HEK293 (cell line): Measurements from ENCODE around the gene BRI3BP.
A peak's percentile ranks its signal among the peaks of the same experiment; 100 is the strongest.

Experiments
- CTCF ChIA-PET: fragments of 350-600 bp; formaldehyde crosslinking; extraction: SDS; loops from one replicate; lab custom pipeline; 2021; ENCODE audit warnings: antibody characterized with exemption; lab: Yijun Ruan, JAX
- POLR2A ChIA-PET: fragments of 300-600 bp; formaldehyde crosslinking; extraction: SDS; loops from one replicate; lab custom pipeline; 2020; ENCODE audit warnings: antibody characterized with exemption, inconsistent platforms; lab: Yijun Ruan, JAX
- H3K27ac ChIP-seq: fragments of 200-500 bp; sonication (Bioruptor generic); 2 replicates; pipeline ENCODE4 v1.5.1; 2014; ENCODE audit warnings: low read depth, low read length, control low read depth, inconsistent platforms; ENCODE audit errors: extremely low read depth
- H3K36me3 ChIP-seq, 2 experiments: fragments of 200-500 bp in 1 of 2; sonication (Bioruptor generic) in 1 of 2; 1 replicate in 1 of 2; 2 replicates in 1 of 2; pipeline ENCODE4 v1.5.1; 2014 to 2017; ENCODE audit warnings: inconsistent platforms in 2 of 2, low read length in 2 of 2; ENCODE audit not compliant: control insufficient read depth in 2 of 2, insufficient read depth in 1 of 2
- H3K4me1 ChIP-seq: fragments of 200-500 bp; sonication (Bioruptor generic); 2 replicates; pipeline ENCODE4 v1.5.1; 2014; ENCODE audit warnings: mild to moderate bottlenecking, low read length, inconsistent platforms; ENCODE audit not compliant: control insufficient read depth, insufficient read depth
- H3K4me3 ChIP-seq: 2 replicates; pipeline ENCODE4 v1.5.1; 2011; ENCODE audit warnings: low read depth, mild to moderate bottlenecking, control low read depth, low read length, moderate library complexity
- H3K9me3 ChIP-seq: fragments of 200-500 bp; sonication (Bioruptor generic); 2 replicates; pipeline ENCODE4 v1.5.1; 2014; ENCODE audit warnings: low read depth, low read length, inconsistent platforms; ENCODE audit not compliant: control insufficient read depth, insufficient read depth
- SALL2 ChIP-seq: fragments of 450-650 bp; formaldehyde crosslinking; IDR thresholded peaks from 2 replicates; pipeline ENCODE4 v1.5.0; 2017; ENCODE audit warnings: missing biosample characterization, mild to moderate bottlenecking, missing genetic modification characterization, borderline replicate concordance
- SCRT1 ChIP-seq: fragments of 450-650 bp; formaldehyde crosslinking; IDR thresholded peaks from 2 replicates; pipeline ENCODE4 v1.5.1; 2016; ENCODE audit warnings: missing biosample characterization, missing genetic modification characterization, borderline replicate concordance
- SCRT2 ChIP-seq: fragments of 450-650 bp; formaldehyde crosslinking; IDR thresholded peaks from 2 replicates; pipeline ENCODE4 v1.5.1; 2016; ENCODE audit warnings: missing biosample characterization, missing genetic modification characterization
- WT1 ChIP-seq: fragments of 450-650 bp; formaldehyde crosslinking; IDR thresholded peaks from 2 replicates; pipeline ENCODE4 v1.5.1; 2016; ENCODE audit warnings: missing biosample characterization, missing genetic modification characterization
- ZNF155 ChIP-seq: fragments of 450-650 bp; formaldehyde crosslinking; IDR thresholded peaks from 2 replicates; pipeline ENCODE4 v1.5.1; 2016; ENCODE audit warnings: missing biosample characterization, missing genetic modification characterization
- ZNF157 ChIP-seq: fragments of 450-650 bp; formaldehyde crosslinking; IDR thresholded peaks from 2 replicates; pipeline ENCODE4 v1.5.1; 2016; ENCODE audit warnings: missing biosample characterization, missing genetic modification characterization
- ZNF2 ChIP-seq: fragments of 450-650 bp; formaldehyde crosslinking; IDR thresholded peaks from 2 replicates; pipeline ENCODE4 v1.5.1; 2016; ENCODE audit warnings: missing biosample characterization, missing genetic modification characterization
- ZNF211 ChIP-seq: fragments of 450-650 bp; formaldehyde crosslinking; IDR thresholded peaks from 2 replicates; pipeline ENCODE4 v1.5.1; 2016; ENCODE audit warnings: low read depth, missing biosample characterization, missing genetic modification characterization
- ZNF354C ChIP-seq: fragments of 450-650 bp; formaldehyde crosslinking; IDR thresholded peaks from 2 replicates; pipeline ENCODE4 v1.5.1; 2016; ENCODE audit warnings: missing biosample characterization, missing genetic modification characterization, low read depth, borderline replicate concordance
- ZNF426 ChIP-seq: fragments of 450-650 bp; formaldehyde crosslinking; IDR thresholded peaks from 2 replicates; pipeline ENCODE4 v1.5.1; 2017; ENCODE audit warnings: missing biosample characterization, missing genetic modification characterization, mild to moderate bottlenecking, inconsistent platforms, moderate library complexity
- ZNF473 ChIP-seq: fragments of 450-650 bp; formaldehyde crosslinking; IDR thresholded peaks from 2 replicates; pipeline ENCODE4 v1.5.1; 2017; ENCODE audit warnings: missing biosample characterization, missing genetic modification characterization
- ZNF529 ChIP-seq: fragments of 450-650 bp; formaldehyde crosslinking; IDR thresholded peaks from 2 replicates; pipeline ENCODE4 v1.5.1; 2017; ENCODE audit warnings: missing genetic modification characterization, missing biosample characterization; ENCODE audit not compliant: insufficient replicate concordance
- ZNF549 ChIP-seq: fragments of 450-650 bp; IDR thresholded peaks from 2 replicates; pipeline ENCODE4 v1.5.1; 2018; ENCODE audit warnings: missing biosample characterization, missing genetic modification characterization, mild to moderate bottlenecking, inconsistent platforms, moderate library complexity
- ZNF561 ChIP-seq: fragments of 450-650 bp; IDR thresholded peaks from 2 replicates; pipeline ENCODE4 v1.5.1; 2018; ENCODE audit warnings: missing biosample characterization, missing genetic modification characterization, borderline replicate concordance
- ZNF626 ChIP-seq: fragments of 450-650 bp; sonication (Bioruptor Pico); formaldehyde crosslinking; IDR thresholded peaks from 2 replicates; pipeline ENCODE4 v1.5.1; 2018; ENCODE audit warnings: missing biosample characterization, missing genetic modification characterization, inconsistent platforms
- ZNF658 ChIP-seq: fragments of 450-650 bp; formaldehyde crosslinking; IDR thresholded peaks from 2 replicates; pipeline ENCODE4; 2016; ENCODE audit warnings: missing biosample characterization, missing genetic modification characterization
- ZNF670 ChIP-seq: fragments of 450-650 bp; formaldehyde crosslinking; IDR thresholded peaks from 2 replicates; pipeline ENCODE4 v1.5.1; 2016; ENCODE audit warnings: missing biosample characterization, missing genetic modification characterization, low read depth
- ZNF768 ChIP-seq: fragments of 450-650 bp; formaldehyde crosslinking; IDR thresholded peaks from 2 replicates; pipeline ENCODE4 v1.5.1; 2018; ENCODE audit warnings: missing biosample characterization, mild to moderate bottlenecking, missing genetic modification characterization
- ZNF792 ChIP-seq: fragments of 450-650 bp; formaldehyde crosslinking; IDR thresholded peaks from 2 replicates; pipeline ENCODE4 v1.5.1; 2016; ENCODE audit warnings: missing biosample characterization, missing genetic modification characterization
- ZNF830 ChIP-seq: fragments of 450-650 bp; IDR thresholded peaks from 2 replicates; pipeline ENCODE4 v1.5.0; 2018; ENCODE audit warnings: missing biosample characterization, missing genetic modification characterization, low read depth, mild to moderate bottlenecking, moderate library complexity
- ZSCAN4 ChIP-seq: fragments of 450-650 bp; formaldehyde crosslinking; IDR thresholded peaks from 2 replicates; pipeline ENCODE4 v1.5.1; 2017; ENCODE audit warnings: missing biosample characterization, missing genetic modification characterization
- TF ChIP-seq, protein P1 (sequence below): fragments of 450-650 bp; formaldehyde crosslinking; IDR thresholded peaks from 2 replicates; pipeline ENCODE4 v1.5.1; 2016; ENCODE audit warnings: missing biosample characterization, missing genetic modification characterization
- TF ChIP-seq, protein P2 (sequence below): fragments of 450-650 bp; formaldehyde crosslinking; IDR thresholded peaks from 2 replicates; pipeline ENCODE4 v1.5.1; 2017; ENCODE audit warnings: missing biosample characterization, missing genetic modification characterization
- TF ChIP-seq, protein P3 (sequence below): fragments of 450-650 bp; formaldehyde crosslinking; IDR thresholded peaks from 2 replicates; pipeline ENCODE4 v1.5.1; 2016; ENCODE audit warnings: missing biosample characterization, missing genetic modification characterization

The BRI3BP gene

DNA sequence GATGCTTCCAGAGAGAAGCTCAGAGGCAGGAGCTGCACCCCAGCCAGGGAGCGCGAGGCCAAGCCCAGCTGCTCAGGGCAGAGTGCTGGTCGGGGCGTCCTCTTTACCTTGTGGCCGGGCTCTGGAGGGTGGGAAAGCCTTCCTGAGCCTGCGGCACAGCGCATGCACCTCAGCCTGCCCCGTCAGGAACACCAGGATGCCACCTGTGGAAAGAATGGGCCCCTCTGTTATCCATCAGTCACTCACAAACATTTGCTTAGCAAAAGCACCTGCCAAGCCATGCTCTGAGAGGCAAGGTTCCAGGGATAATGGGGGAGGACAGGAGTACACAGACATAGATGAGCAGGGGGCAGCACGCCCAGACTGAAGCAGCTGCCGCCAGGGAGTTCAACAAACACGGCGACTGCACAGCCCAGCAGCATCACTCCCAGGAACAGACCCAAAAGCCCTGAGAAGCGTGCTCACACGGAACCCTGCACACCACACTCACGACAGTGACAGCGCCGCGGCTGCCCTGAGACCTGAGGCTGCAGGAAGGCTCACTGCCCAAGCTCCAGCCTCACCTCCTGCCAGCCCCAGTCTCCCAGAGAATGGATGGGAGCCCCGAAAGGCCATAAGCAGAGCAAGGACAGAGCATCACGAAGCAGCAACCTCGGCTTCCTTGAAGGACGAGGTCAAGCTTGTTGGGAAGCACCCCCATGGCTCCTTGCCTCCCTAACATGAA, 26.3 kb upstream of the BRI3BP start (continued):
- TF ChIP-seq ZNF792 (tag by site-specific recombination) (no peak), ZNF155 (no peak)

DNA sequence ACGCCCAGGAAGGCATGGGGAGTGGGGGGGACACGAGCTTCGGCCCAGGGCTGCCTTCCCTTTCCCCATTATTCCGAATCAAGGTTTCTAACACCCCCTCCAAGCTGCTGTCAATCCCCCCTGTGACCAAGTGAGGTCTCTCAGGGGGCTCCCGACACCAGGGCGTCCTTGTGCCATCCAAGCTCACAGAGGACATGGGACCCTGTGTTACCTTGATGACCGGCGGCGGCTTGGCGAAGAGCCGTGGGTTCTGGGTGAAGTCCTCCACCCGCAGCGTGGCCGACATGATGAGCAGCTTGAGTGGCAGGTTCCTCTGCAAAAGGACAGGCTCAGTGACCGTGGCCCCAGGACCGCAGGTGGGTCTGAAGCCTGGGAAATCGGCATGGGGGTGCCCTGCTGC, 24.8 kb upstream of the BRI3BP start:
- TF ChIP-seq SALL2 (no peak), ZNF211 (tag by site-specific recombination) (no peak), ZNF768 (tag by site-specific recombination) (no peak), ZSCAN4 (tag by site-specific recombination) (no peak), ZNF658 (tag by site-specific recombination) (no peak), ZNF792 (tag by site-specific recombination) (no peak), WT1 (tag by site-specific recombination) (no peak), SCRT2 (tag by site-specific recombination) (0 out of 2 replicates have a peak, but pooled peaks have one; percentile 50), SCRT1 (tag by site-specific recombination) (0 out of 2 replicates have a peak, but pooled peaks have one; percentile 21)
- TF ChIP-seq, protein P1, sequence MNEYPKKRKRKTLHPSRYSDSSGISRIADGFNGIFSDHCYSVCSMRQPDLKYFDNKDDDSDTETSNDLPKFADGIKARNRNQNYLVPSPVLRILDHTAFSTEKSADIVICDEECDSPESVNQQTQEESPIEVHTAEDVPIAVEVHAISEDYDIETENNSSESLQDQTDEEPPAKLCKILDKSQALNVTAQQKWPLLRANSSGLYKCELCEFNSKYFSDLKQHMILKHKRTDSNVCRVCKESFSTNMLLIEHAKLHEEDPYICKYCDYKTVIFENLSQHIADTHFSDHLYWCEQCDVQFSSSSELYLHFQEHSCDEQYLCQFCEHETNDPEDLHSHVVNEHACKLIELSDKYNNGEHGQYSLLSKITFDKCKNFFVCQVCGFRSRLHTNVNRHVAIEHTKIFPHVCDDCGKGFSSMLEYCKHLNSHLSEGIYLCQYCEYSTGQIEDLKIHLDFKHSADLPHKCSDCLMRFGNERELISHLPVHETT (tag by site-specific recombination), result no peak
- TF ChIP-seq, protein P2, sequence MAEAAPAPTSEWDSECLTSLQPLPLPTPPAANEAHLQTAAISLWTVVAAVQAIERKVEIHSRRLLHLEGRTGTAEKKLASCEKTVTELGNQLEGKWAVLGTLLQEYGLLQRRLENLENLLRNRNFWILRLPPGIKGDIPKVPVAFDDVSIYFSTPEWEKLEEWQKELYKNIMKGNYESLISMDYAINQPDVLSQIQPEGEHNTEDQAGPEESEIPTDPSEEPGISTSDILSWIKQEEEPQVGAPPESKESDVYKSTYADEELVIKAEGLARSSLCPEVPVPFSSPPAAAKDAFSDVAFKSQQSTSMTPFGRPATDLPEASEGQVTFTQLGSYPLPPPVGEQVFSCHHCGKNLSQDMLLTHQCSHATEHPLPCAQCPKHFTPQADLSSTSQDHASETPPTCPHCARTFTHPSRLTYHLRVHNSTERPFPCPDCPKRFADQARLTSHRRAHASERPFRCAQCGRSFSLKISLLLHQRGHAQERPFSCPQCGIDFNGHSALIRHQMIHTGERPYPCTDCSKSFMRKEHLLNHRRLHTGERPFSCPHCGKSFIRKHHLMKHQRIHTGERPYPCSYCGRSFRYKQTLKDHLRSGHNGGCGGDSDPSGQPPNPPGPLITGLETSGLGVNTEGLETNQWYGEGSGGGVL (tag by site-specific recombination), result no peak
- H3K9me3 ChIP-seq, result no peaks in the 10 kb centered on the region
- peaks cover 3 to 83% of the 10 kb centered on the region in 2 experiments; a peak in 2 of 3 replicates for H3K36me3 ChIP-seq
- no peak overlapping the region for H3K4me3 ChIP-seq
- no peaks in the 10 kb centered on the region for H3K4me1 ChIP-seq
- no peak overlapping the region for H3K27ac ChIP-seq
- POLR2A ChIA-PET, result interaction anchor here (1.2 kb wide), 1 partner anchor 96 kb away, joined by 6 read pairs; no protein-coding TSS in a partner anchor
- CTCF ChIA-PET, result interaction anchor here (0.6 to 2.1 kb wide), 2 partner anchors 28 to 150 kb away, joined by 4 to 8 read pairs; no protein-coding TSS in a partner anchor

GRCh38 chr12:124970647-124971402, 22.6 kb upstream of the BRI3BP start:
- H3K4me1 ChIP-seq, result no peaks in the 10 kb centered on the region
- POLR2A ChIA-PET, result no interaction called here
- no peak for TF ChIP-seq ZNF473 (tag by site-specific recombination)
- no peak for TF ChIP-seq ZNF549 (tag by site-specific recombination)
- TF ChIP-seq ZNF561 (tag by site-specific recombination), result no peak
- no peak for TF ChIP-seq ZNF626 (tag by site-specific recombination)
- no peak for TF ChIP-seq ZNF157 (tag by site-specific recombination)
- no peak for TF ChIP-seq ZNF354C (tag by site-specific recombination)
- TF ChIP-seq ZNF529 (tag by site-specific recombination), result no peak
- TF ChIP-seq ZNF2 (tag by site-specific recombination), result no peak
- TF ChIP-seq ZNF830 (tag by site-specific recombination), result no peak
- TF ChIP-seq ZNF426 (tag by site-specific recombination), result no peak
- TF ChIP-seq ZNF670 (tag by site-specific recombination), result no peak
- TF ChIP-seq, protein P3, sequence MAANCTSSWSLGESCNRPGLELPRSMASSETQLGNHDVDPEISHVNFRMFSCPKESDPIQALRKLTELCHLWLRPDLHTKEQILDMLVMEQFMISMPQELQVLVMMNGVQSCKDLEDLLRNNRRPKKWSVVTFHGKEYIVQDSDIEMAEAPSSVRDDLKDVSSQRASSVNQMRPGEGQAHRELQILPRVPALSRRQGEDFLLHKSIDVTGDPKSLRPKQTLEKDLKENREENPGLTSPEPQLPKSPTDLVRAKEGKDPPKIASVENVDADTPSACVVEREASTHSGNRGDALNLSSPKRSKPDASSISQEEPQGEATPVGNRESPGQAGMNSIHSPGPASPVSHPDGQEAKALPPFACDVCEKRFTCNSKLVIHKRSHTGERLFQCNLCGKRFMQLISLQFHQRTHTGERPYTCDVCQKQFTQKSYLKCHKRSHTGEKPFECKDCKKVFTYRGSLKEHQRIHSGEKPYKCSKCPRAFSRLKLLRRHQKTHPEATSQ (tag by site-specific recombination), result no peak

More at GRCh38 chr12:124970647-124971402, 22.6 kb upstream of the BRI3BP start:
- CTCF ChIA-PET, result no interaction called here
- no peaks in the 10 kb centered on the region for H3K9me3 ChIP-seq
- no peak overlapping the region for H3K27ac ChIP-seq
- peaks cover 0 to 81% of the 10 kb centered on the region in 2 experiments; a peak in 2 of 3 replicates for H3K36me3 ChIP-seq
- H3K4me3 ChIP-seq, result no peak overlapping the region
